SK-N-MC (cell line): ENCODE results near the gene RTN4RL1.

ENCODE experiments used
- DNase-seq: peaks from one replicate; pipeline ENCODE4 v3.0.0-alpha.2; 2011; ENCODE audit warnings: low read depth, low spot score
- H3K27ac ChIP-seq: fragments of 200-600 bp; sonication (generic); 2 replicates; pipeline ENCODE4 v1.5.1; 2016; ENCODE audit warnings: mixed run types
- H3K36me3 ChIP-seq: fragments of 200-600 bp; sonication (generic); 2 replicates; pipeline ENCODE4 v1.6.1; 2017; ENCODE audit warnings: antibody characterized with exemption, low read length, mixed read lengths; ENCODE audit not compliant: insufficient read depth
- H3K4me3 ChIP-seq: fragments of 200-600 bp; sonication (generic); 2 replicates; pipeline ENCODE4 v1.5.1; 2016
- H3K9ac ChIP-seq: fragments of 200-600 bp; sonication (generic); 2 replicates; pipeline ENCODE4 v1.8.0; 2017; ENCODE audit warnings: mixed run types, mixed read lengths; ENCODE audit not compliant: insufficient read length
- H3K9me3 ChIP-seq: fragments of 200-600 bp; sonication (generic); 2 replicates; pipeline ENCODE4 v1.6.1; 2017; ENCODE audit warnings: low read depth, mild to moderate bottlenecking, antibody characterized with exemption, low read length, moderate library complexity, mixed read lengths
- EZH2 ChIP-seq: fragments of 200-600 bp; sonication (generic); IDR thresholded peaks from one replicate; pipeline ENCODE4 v1.6.1; 2017; ENCODE audit warnings: antibody characterized with exemption
- FOXP2 ChIP-seq: optimal IDR thresholded peaks from 2 replicates; pipeline ENCODE3; 2011; ENCODE audit warnings: mild to moderate bottlenecking, moderate library complexity; ENCODE audit not compliant: insufficient read depth; ENCODE audit errors: extremely low read length, control extremely low read depth
- POLR2AphosphoS5 ChIP-seq: IDR thresholded peaks from 2 replicates; pipeline ENCODE4 v1.6.1; 2012; ENCODE audit warnings: mild to moderate bottlenecking, low read depth, low read length, borderline replicate concordance

Gene RTN4RL1

GRCh38 chr17:2025220-2025621 lies at the start of gene RTN4RL1:
Gene RTN4RL1 (minus strand): TSS chr17:2025334. CDS start chr17:2024865, 469 bp downstream.
- DNase-seq: no peak
- Histone ChIP-seq H3K36me3 (no peaks in the 10 kb centered on the region), H3K9me3 (no peaks in the 10 kb centered on the region), H3K9ac (peak within 1 kb of the TSS; percentile 62), H3K27ac (no peak within 1 kb of the TSS), H3K4me3 (peak within 1 kb of the TSS; percentile 88)
- no peak for TF ChIP-seq POLR2AphosphoS5
- no peak for TF ChIP-seq FOXP2
- TF ChIP-seq EZH2: no peak

GRCh38 chr17:2074919-2075318 lies 49.8 kb upstream of the RTN4RL1 start:
- no peak for DNase-seq
- TF ChIP-seq POLR2AphosphoS5 (no peak), EZH2 (no peak), FOXP2 (no peak)
- no peak overlapping the region for H3K27ac ChIP-seq
- no peaks in the 10 kb centered on the region for H3K9me3 ChIP-seq
- no peak overlapping the region for H3K4me3 ChIP-seq
- H3K36me3 ChIP-seq: peaks cover 2% of the 10 kb centered on the region; the same call in 1 of the 2 replicates
- no peak overlapping the region for H3K9ac ChIP-seq

- no peaks in the 10 kb centered on the region for H3K36me3 ChIP-seq
Measured at GRCh38 chr17:2071455-2072281, 46.5 kb upstream of the RTN4RL1 start.

GRCh38 chr17:2071024-2071385 lies 45.9 kb upstream of the RTN4RL1 start:
- Histone ChIP-seq H3K9ac (no peak overlapping the region), H3K27ac (no peak overlapping the region)

More at GRCh38 chr17:2071455-2072281, 46.5 kb upstream of the RTN4RL1 start:
- Histone ChIP-seq H3K4me3 (no peak overlapping the region), H3K9ac (no peak overlapping the region), H3K27ac (no peak overlapping the region), H3K9me3 (no peaks in the 10 kb centered on the region)
- TF ChIP-seq FOXP2 (no peak), POLR2AphosphoS5 (no peak)
- no peak for DNase-seq

GRCh38 chr17:2070241-2071023 lies 45.3 kb upstream of the RTN4RL1 start:
- no peaks in the 10 kb centered on the region for H3K36me3 ChIP-seq
- no peak for TF ChIP-seq POLR2AphosphoS5
- H3K9ac ChIP-seq: no peak overlapping the region
- no peak overlapping the region for H3K4me3 ChIP-seq
- H3K27ac ChIP-seq: no peak overlapping the region
- no peak for DNase-seq
- no peaks in the 10 kb centered on the region for H3K9me3 ChIP-seq

More at GRCh38 chr17:2071024-2071385, 45.9 kb upstream of the RTN4RL1 start:
- no peak for DNase-seq
- TF ChIP-seq POLR2AphosphoS5 (no peak), FOXP2 (no peak), EZH2 (no peak)
- Histone ChIP-seq H3K9me3 (no peaks in the 10 kb centered on the region), H3K36me3 (no peaks in the 10 kb centered on the region), H3K4me3 (no peak overlapping the region)

- Histone ChIP-seq H3K4me3 (no peak overlapping the region), H3K9ac (no peak overlapping the region), H3K36me3 (no peaks in the 10 kb centered on the region; the same call in 1 of the 2 replicates), H3K27ac (0 out of 2 replicates have a peak overlapping the region, but pooled peaks have one; percentile 21), H3K9me3 (no peaks in the 10 kb centered on the region)
- no peak for DNase-seq
- TF ChIP-seq FOXP2 (no peak), POLR2AphosphoS5 (no peak), EZH2 (no peak)
Measured at GRCh38 chr17:2068519-2069051, 43.5 kb upstream of the RTN4RL1 start.

GRCh38 chr17:2068031-2068518 lies 42.9 kb upstream of the RTN4RL1 start:
- H3K9ac ChIP-seq: no peak overlapping the region
- no peak overlapping the region for H3K4me3 ChIP-seq
- H3K36me3 ChIP-seq: no peaks in the 10 kb centered on the region; the same call in 1 of the 2 replicates
- no peak for DNase-seq
- H3K27ac ChIP-seq: 0 out of 2 replicates have a peak overlapping the region, but pooled peaks have one; percentile 21
- TF ChIP-seq FOXP2 (no peak), POLR2AphosphoS5 (no peak), EZH2 (no peak)
- H3K9me3 ChIP-seq: no peaks in the 10 kb centered on the region

- H3K9me3 ChIP-seq: no peaks in the 10 kb centered on the region
- no peak for DNase-seq
- H3K4me3 ChIP-seq: no peak overlapping the region
- H3K36me3 ChIP-seq: no peaks in the 10 kb centered on the region; the same call in 1 of the 2 replicates
- H3K27ac ChIP-seq: no peak overlapping the region
- TF ChIP-seq EZH2 (no peak), FOXP2 (no peak), POLR2AphosphoS5 (no peak)
- no peak overlapping the region for H3K9ac ChIP-seq
Measured at GRCh38 chr17:2067608-2068024, 42.5 kb upstream of the RTN4RL1 start.
